ENCODE results near the gene TECTA.
"Not testable (repeated sequence)": the region's sequence is repeated elsewhere in the genome, so short reads cannot be mapped to it uniquely, and the experiment has no call there.

TECTA gene

DNA sequence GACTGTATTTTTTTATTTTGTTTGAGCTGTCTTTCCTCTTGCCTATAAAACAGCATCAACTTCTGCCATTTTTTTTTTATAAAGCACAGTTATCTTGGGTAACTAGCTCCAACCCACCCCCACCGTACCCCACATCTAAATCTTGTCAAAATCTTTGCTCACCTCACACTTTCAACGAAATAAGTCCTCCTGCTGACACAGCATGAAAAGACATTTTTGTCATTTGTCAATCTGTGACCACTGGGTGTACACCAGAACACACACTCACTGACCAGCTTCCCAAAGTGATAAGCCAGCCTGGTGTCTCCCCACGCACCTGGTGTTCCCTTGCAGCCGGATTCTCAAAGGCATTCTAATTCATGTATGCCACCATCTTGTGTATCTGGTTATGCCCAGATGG, 1.7 kb upstream of the TECTA start:
- no peak for DNase-seq

- no peak for DNase-seq
These were observed 1.2 kb upstream of the TECTA start for GRCh38 chr11:121099885-121100284.

DNA sequence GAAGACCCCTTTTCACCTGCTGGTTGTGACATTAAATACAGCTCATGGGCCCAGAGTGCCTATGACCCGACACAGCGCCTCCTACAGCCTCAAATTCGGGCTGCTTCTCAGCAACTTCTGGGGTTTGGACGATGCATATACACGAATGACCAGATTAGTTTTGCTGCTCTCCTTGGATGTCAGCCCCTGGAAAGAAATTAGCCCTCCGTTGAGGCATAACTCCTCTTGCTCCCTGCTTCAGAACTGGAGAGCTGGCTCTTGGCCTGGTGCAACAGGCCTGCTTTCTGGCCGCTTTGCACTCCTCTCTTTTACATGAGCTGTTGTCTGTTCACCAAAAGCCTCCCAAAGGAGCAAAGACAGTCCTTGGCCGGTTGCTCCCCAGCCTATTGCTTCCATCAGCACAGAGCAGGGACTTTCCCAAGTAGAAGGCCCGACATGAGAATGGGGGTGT, 3.3 kb downstream of the TECTA start:
- no peak for DNase-seq

GRCh38 chr11:121105063-121105480, 4.0 kb downstream of the TECTA start:
- DNase-seq: no peak

GRCh38 chr11:121105481-121106195, 4.6 kb downstream of the TECTA start:
- no peak for DNase-seq

DNA sequence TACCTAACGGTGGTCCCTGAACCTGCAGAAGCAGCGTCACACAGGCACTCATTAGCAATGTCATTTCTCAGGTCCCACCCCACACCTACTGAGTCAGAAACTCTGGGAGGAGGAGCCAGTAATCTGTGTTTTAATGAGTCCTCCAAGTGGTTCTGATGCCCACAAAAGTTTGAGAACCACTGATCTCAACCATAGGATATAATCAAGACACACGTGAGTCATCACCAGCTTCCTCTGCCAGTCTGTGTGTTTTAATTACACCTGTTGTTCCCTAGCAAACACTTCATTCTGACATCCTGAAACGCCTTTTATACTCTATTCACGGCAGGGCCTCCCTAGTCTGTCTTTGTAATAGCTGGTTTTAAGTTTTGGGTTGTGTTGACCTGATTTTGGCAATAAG, 5.8 kb downstream of the TECTA start:
- no peak for DNase-seq

DNA sequence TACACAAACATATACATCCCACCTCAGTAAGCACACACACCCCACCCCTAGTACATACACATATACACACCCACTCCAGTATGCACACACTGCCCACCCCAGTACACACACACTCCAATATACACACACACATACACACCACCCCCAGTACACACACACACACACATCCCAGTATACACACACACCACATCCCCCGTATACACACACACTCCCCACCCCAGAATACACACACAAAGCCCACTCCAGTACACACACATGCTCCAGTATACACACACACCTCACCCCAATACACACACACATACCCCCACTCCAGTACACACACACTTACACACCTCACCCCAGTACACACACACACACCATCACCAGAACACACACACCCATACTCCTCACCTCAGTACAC, 7.4 kb downstream of the TECTA start:
- DNase-seq: no peak

GRCh38 chr11:121109471-121109870, 8.4 kb downstream of the TECTA start:
- DNase-seq: no peak

GRCh38 chr11:121109916-121110586, 9.0 kb downstream of the TECTA start:
- DNase-seq: no peak

- no peak for DNase-seq
These were observed 10.1 kb downstream of the TECTA start for GRCh38 chr11:121110871-121111724.

DNA sequence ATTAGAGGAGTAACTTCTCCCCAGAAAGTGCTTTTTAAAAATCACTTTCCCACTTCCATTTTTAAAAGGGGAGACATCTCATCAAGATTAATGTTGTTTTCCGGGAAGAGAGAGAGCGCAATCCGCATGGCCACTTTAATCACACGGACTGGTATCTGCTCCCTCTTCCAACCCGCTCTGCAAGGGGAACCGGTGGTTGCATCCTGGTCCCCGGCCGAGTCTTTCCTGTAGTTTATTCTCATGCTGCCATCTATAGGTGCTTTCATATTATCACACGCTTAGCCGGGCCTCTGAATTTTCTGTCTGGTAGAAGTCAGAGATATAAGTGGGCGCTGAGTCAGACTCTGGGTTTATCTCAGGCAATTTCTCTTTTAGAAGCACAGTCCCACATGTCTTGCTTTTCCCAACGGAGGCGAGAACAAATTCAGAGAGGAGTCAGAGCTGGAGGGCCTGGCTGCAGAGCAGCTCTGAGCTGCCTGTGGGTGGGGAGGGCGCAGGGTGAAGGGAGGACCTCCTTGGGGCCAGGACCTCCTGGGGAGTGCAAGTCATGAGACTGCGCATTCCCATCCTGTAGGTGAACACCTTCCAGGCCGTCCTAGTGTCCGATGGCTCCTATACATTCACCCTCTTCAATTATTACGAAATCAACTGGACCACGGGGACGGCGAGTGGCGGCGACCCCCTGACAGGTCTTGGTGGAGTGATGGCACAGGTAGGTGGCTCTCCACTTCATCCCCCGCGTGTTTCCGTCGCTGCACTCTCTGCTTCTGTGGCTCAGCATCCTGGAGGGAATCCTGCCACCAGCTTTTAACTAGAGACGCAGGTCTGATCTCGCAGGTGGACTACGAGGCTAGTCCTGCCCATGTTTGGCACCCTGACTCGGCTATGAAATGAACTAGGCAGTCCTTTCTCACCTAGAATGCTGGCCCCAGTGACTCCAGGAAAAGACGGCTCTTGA, 11.7 kb downstream of the TECTA start:
- peak; percentile 70 for DNase-seq

DNA sequence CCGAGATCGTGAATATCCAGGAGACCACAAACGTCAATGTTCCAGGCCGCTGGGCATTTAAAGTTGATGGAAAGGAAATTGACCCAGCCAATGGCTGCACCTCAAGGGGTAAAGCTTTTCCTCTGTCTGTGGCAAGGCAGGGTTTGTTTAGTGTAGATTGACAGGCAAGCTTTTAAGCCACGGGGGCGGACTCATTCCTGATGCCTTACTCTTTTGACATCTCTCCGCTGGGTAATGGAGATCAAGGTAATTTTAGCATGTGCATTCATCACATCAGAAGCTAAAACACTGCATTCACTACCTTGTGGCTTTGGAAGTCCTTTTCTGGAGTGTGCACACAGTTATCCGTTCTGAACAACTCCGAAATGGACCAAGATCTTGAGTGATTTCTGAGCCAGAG, 12.6 kb downstream of the TECTA start:
- DNase-seq: no peak

- DNase-seq: not testable (repeated sequence)
These were observed 14.0 kb downstream of the TECTA start for GRCh38 chr11:121115024-121115423.

DNA sequence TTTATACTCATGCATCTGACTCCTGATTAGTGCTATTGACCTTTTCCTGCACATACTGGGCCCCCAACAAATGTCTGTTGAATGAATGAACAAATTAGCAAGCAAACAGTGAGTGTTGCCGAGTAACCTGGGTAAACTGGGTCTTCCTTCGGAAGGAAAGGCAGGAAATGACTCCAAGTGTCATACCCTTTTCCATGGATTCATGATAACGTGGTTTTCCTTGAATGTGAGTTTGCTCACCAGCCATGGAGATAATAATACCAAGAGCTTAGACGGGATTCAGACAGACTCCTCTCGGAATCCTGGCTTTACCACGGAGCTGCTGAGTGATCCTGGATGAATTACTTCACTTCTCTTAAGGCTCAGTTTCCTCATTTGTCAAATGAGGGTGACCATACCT, 16.7 kb downstream of the TECTA start:
- no peak for DNase-seq

DNA sequence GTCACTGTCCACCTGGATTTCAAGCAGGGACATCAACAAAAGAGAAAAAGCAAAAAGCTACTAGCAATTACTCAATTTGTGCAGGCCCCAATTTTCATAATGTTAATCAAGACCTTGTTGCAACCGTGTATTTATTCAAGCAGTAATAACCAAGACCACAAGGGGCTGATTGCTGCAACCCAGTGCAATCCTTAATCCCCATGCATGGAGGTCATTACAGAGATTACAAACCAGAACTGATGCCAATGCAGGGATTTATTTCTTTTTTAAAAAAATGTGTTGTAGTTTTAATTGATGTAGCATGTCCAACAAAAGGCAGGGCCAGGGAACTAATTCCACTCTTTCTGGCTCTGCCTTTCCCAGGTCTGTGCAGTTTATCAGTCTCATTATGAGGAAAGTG, 18.4 kb downstream of the TECTA start:
- no peak for DNase-seq

DNA sequence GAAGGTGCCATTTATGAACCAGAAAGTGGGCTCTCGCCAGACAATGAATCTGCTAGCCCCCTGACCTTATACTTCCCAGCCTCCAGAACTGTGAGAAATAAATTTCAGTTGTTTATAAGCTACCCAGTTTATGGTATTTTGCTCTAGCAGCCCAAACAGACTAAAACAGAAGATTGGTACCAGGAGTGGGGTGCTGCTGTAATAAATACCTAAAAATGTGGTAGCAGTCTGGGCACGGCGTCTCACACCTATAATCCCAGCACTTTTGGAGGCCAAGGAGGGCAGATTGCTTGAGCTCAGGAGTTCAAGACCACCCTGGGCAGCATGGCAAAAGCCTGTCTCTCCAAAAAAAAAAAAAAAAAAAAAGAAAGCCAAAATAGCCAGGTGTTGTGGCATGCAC, 21.3 kb downstream of the TECTA start:
- DNase-seq: no peak

DNA sequence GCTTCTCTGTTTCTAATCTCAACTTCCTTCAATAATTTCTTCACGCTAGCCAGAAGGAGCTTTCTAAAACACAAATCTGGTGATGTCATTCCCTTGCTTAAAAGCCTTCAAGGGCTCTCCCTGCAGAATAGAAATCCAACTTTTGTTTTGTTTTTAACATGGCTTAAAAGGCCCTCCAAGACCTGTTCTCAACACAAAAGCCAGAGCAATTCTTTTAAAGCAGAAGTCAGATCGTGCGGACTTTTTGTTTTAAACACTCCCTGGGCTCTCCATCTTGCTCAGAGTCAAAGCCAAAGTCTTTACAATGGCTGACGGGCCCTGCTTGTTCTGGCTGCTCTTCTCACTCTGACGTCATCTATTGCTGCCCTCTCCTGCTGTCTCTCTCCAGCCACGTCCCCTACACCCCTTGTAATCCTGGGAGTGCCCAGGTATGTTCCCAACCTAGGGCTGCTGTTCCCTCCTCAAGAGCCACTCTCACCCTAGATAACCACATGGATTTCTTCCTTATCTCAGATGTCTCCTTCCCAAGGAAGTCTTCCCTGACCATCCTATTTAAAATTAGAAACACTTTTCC, 22.5 kb downstream of the TECTA start:
- DNase-seq: no peak

DNA sequence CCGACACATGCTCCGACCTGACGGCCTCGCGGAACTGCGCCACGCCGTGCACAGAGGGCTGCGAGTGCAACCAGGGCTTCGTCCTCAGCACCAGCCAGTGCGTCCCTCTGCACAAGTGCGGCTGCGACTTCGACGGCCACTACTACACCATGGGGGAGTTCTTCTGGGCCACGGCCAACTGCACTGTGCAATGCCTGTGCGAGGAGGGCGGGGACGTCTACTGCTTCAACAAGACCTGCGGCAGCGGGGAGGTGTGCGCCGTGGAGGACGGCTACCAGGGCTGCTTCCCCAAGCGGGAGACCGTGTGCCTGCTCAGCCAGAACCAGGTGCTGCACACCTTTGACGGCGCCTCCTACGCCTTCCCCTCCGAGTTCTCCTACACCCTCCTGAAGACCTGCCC, 26.8 kb downstream of the TECTA start:
- DNase-seq: no peak

DNA sequence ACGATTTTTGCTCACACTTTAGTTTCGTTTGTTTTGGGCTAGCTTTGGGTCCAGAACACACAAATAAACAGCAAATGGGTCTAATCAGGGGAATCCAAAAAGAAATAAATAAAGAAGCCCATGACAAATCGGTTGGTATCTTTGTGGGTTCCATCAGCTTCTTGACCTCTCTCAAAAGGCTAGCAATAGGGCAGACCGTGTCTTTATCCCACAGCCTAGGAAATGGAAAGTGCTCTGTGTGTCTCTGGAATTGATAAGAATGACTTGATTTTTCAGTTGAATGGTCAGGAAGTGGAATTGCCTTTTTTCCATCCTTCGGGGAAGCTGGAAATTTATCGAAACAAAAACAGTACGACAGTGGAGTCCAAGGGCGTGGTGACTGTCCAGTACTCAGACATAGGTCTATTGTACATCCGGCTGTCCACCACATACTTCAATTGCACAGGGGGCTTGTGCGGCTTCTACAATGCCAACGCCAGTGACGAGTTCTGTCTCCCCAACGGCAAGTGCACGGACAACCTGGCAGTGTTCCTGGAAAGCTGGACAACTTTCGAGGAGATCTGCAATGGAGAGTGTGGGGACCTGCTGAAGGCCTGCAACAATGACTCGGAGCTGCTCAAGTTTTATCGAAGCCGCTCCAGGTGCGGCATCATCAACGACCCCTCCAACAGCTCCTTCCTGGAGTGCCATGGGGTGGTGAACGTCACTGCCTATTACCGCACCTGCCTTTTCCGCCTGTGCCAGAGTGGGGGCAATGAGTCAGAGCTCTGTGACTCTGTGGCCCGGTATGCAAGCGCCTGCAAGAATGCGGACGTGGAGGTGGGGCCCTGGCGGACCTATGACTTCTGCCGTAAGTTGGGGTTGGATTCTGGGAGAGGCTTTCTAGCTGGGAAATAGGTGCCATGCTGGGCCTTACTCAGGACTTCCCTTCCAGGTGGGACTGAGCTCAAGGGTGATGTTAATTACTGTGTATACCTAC, 28.6 kb downstream of the TECTA start:
- DNase-seq: no peak

GRCh38 chr11:121131656-121132055, 30.6 kb downstream of the TECTA start:
- DNase-seq: no peak
